Type B pancreatic cell (in vitro differentiated cells): ENCODE measurements around the gene TSPAN4. TPM values are rescaled to one million over a fixed set of nuclear protein-coding genes. Genes with fewer than 3 reads are reported as not detected.

Experiments used
- DNase-seq: peaks from one replicate; pipeline ENCODE4 v3.0.0; 2021; ENCODE audit warnings: mixed read lengths; ENCODE audit not compliant: unreplicated experiment; ENCODE audit errors: extremely low spot score
- H3K27ac Mint-ChIP-seq: 2 replicates; pipeline ENCODE4 v1.8.0; 2021; ENCODE audit warnings: mild to moderate bottlenecking, mixed read lengths
- H3K27me3 Mint-ChIP-seq: 2 replicates; pipeline ENCODE4 v1.8.0; 2021; ENCODE audit warnings: mixed read lengths
- H3K36me3 Mint-ChIP-seq: 2 replicates; pipeline ENCODE4 v1.8.0; 2021; ENCODE audit warnings: mixed read lengths
- H3K4me1 Mint-ChIP-seq: one replicate; pipeline ENCODE4 v1.8.0; 2021; ENCODE audit warnings: mixed read lengths; ENCODE audit not compliant: unreplicated experiment
- H3K4me3 Mint-ChIP-seq: 2 replicates; pipeline ENCODE4 v1.8.0; 2021; ENCODE audit warnings: mild to moderate bottlenecking, mixed read lengths
- H3K9me3 Mint-ChIP-seq: 2 replicates; pipeline ENCODE4 v1.8.0; 2021; ENCODE audit warnings: mixed read lengths
- CTCF ChIP-seq: fragments of 200-600 bp; sonication (generic); conservative IDR thresholded peaks from 2 replicates; pipeline ENCODE4 v1.5.0; 2021; ENCODE audit warnings: antibody characterized with exemption, mild to moderate bottlenecking
- total RNA-seq: library from RNA; stranded (reverse); gene quantifications from 2 replicates; pipeline ENCODE4 v1.2.1, GENCODE V29; 2021; ENCODE audit warnings: low replicate concordance

Gene TSPAN4
- total RNA-seq, 1 donor from 2014 or later = 43.2 TPM

DNA sequence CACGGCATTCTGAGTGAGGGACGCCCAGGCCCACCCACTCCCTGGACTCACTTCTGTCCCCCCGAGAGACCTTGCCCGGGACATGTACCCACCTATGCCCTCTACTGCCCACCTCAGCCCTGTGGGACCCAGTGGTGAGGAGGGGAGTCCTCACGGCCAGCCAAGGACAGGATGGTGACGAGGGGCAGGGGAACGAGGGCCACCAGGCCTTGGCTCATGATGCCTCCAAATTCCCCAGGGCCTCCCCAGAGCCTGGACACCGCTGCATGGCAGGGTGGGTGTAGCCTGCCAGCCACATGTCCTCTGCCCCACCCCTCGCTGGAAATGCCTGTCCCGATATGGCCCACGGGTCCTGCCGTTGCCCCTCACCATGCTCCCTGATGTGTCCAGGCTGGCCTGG lies 26.1 kb downstream of the TSPAN4 start:
- Mint-ChIP-seq H3K9me3 (no peaks in the 10 kb centered on the region), H3K4me3 (no peak overlapping the region), H3K36me3 (peaks cover 3% of the 10 kb centered on the region), H3K4me1 (peaks cover 6% of the 10 kb centered on the region), H3K27me3 (no peaks in the 10 kb centered on the region), H3K27ac (peak overlapping the region; percentile 9)
- no peak for DNase-seq
- TF ChIP-seq CTCF = no peak

GRCh38 chr11:869399-870126 lies 26.9 kb downstream of the TSPAN4 start:
- TF ChIP-seq CTCF = no peak
- DNase-seq = no peak

DNA sequence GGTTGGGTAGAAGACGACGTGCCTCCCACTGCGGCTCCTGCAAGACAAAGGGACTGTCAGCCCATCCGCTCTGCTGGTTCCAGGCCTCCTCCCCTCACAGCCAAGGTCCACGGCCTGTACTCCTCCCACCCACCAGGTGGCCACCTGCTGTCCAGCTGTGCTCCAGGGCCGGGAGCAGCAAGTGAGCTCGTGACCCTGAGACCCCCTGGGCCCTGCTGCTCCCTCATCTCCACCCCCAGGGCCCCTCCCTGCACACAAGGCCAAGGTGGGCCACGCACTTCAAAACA lies 27.4 kb downstream of the TSPAN4 start:
- no peak overlapping the region for H3K27ac Mint-ChIP-seq
- DNase-seq = no peak
- TF ChIP-seq CTCF = peak; percentile 53
- H3K4me3 Mint-ChIP-seq = no peak overlapping the region
- no peaks in the 10 kb centered on the region for H3K27me3 Mint-ChIP-seq
- H3K9me3 Mint-ChIP-seq = no peaks in the 10 kb centered on the region
- H3K36me3 Mint-ChIP-seq = peaks cover 4% of the 10 kb centered on the region
- peaks cover 7% of the 10 kb centered on the region for H3K4me1 Mint-ChIP-seq

More at GRCh38 chr11:869399-870126, 26.9 kb downstream of the TSPAN4 start:
- Mint-ChIP-seq H3K27ac (no peak overlapping the region), H3K9me3 (no peaks in the 10 kb centered on the region), H3K27me3 (no peaks in the 10 kb centered on the region), H3K36me3 (peaks cover 4% of the 10 kb centered on the region), H3K4me1 (peaks cover 7% of the 10 kb centered on the region), H3K4me3 (no peak overlapping the region)

- Mint-ChIP-seq H3K27ac (no peak overlapping the region), H3K9me3 (no peaks in the 10 kb centered on the region), H3K36me3 (peaks cover 4% of the 10 kb centered on the region), H3K4me1 (peaks cover 7% of the 10 kb centered on the region), H3K27me3 (no peaks in the 10 kb centered on the region), H3K4me3 (no peak overlapping the region)
- DNase-seq = no peak
- no peak for TF ChIP-seq CTCF
Observed at GRCh38 chr11:870418-870817, 27.8 kb downstream of the TSPAN4 start.

DNA sequence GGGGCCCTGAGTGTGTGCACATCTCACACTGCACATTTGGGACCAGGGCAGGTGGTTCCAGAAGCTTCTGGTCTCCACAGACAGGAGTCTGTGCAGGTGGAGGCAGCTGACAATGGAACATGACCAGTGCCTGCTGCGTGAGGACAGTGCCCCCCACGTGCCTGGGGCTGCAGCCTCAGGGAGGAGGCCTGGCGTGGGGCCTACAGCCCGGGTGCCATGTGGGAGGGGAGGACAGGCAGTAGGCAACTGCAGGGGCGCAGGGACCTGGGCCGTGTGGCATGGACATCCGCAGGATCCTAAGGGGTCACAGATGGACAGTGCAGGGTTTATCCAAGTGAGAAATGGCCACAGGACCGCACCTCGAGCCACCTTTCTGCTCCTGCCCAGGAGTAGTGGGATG lies 28.8 kb downstream of the TSPAN4 start:
- peaks cover 4% of the 10 kb centered on the region for H3K36me3 Mint-ChIP-seq
- no peaks in the 10 kb centered on the region for H3K9me3 Mint-ChIP-seq
- no peaks in the 10 kb centered on the region for H3K27me3 Mint-ChIP-seq
- no peak overlapping the region for H3K27ac Mint-ChIP-seq
- TF ChIP-seq CTCF = no peak
- peaks cover 7% of the 10 kb centered on the region for H3K4me1 Mint-ChIP-seq
- no peak for DNase-seq
- H3K4me3 Mint-ChIP-seq = no peak overlapping the region

- no peak for DNase-seq
- peaks cover 7% of the 10 kb centered on the region for H3K4me1 Mint-ChIP-seq
- no peak overlapping the region for H3K4me3 Mint-ChIP-seq
- H3K36me3 Mint-ChIP-seq = peaks cover 4% of the 10 kb centered on the region
- H3K27me3 Mint-ChIP-seq = no peaks in the 10 kb centered on the region
- no peak for TF ChIP-seq CTCF
- no peaks in the 10 kb centered on the region for H3K9me3 Mint-ChIP-seq
- H3K27ac Mint-ChIP-seq = no peak overlapping the region
Observed at GRCh38 chr11:872799-873198, 30.1 kb downstream of the TSPAN4 start.
